SU-DHL-6 (cell line): ENCODE data around the gene SGMS2.

ENCODE experiments used
- H2AFZ ChIP-seq: fragments of 200-600 bp; sonication (generic); 2 replicates; pipeline ENCODE4 v1.6.1; 2014; ENCODE audit warnings: low read depth, mild to moderate bottlenecking, moderate library complexity, mixed read lengths, antibody characterized with exemption, low read length; ENCODE audit not compliant: severe bottlenecking
- H3F3A ChIP-seq: fragments of 200-600 bp; shearing (Covaris generic); 2 replicates; pipeline ENCODE4 v1.6.0; 2016; ENCODE audit warnings: antibody characterized with exemption, mild to moderate bottlenecking; ENCODE audit not compliant: insufficient read depth
- H3K27ac ChIP-seq: fragments of 200-600 bp; sonication (generic); 2 replicates; pipeline ENCODE4 v1.5.1; 2016; ENCODE audit warnings: low read depth, mild to moderate bottlenecking, low read length, moderate library complexity, mixed read lengths
- H3K27me3 ChIP-seq: fragments of 200-600 bp; sonication (generic), shearing (Covaris generic); 2 replicates; pipeline ENCODE4 v1.6.0; 2014; ENCODE audit warnings: mild to moderate bottlenecking, low read length
- H3K36me3 ChIP-seq: fragments of 200-600 bp; sonication (generic); 2 replicates; pipeline ENCODE4 v1.6.1; 2014; ENCODE audit warnings: mild to moderate bottlenecking, low read length, mixed read lengths
- H3K4me2 ChIP-seq: fragments of 300-600, 200-600 bp; shearing (Covaris generic), sonication (generic); 2 replicates; pipeline ENCODE4 v1.6.0; 2014; ENCODE audit warnings: low read length, low read depth, mild to moderate bottlenecking; ENCODE audit not compliant: poor library complexity, severe bottlenecking
- H3K4me3 ChIP-seq: fragments of 200-600 bp; sonication (generic); 2 replicates; pipeline ENCODE4 v1.5.1; 2014; ENCODE audit warnings: antibody characterized with exemption, low read length, mild to moderate bottlenecking, mixed read lengths; ENCODE audit not compliant: insufficient read depth, poor library complexity, severe bottlenecking
- H3K79me2 ChIP-seq: fragments of 200-600 bp; sonication (generic); 2 replicates; pipeline ENCODE4 v1.6.1; 2014; ENCODE audit warnings: mild to moderate bottlenecking, low read length, moderate library complexity; ENCODE audit not compliant: insufficient read depth
- H3K9ac ChIP-seq: fragments of 200-600 bp; sonication (generic); 2 replicates; pipeline ENCODE4 v1.7.0; 2014; ENCODE audit warnings: mild to moderate bottlenecking, low read length
- H3K9me2 ChIP-seq: fragments of 200-600 bp; sonication (generic); replicated peaks from 2 replicates; pipeline ENCODE4 v1.6.1; 2014; ENCODE audit warnings: low read length; ENCODE audit not compliant: insufficient read depth
- H3K9me3 ChIP-seq: fragments of 200-600 bp; sonication (generic); 2 replicates; pipeline ENCODE4 v1.6.1; 2014; ENCODE audit warnings: low read length, mixed read lengths; ENCODE audit not compliant: insufficient read depth
- H4K20me1 ChIP-seq: fragments of 200-600 bp; sonication (generic); 2 replicates; pipeline ENCODE4 v1.6.1; 2014; ENCODE audit warnings: low read depth, mild to moderate bottlenecking, antibody characterized with exemption, low read length, moderate library complexity, mixed read lengths
- EZH2phosphoT487 ChIP-seq: fragments of 200-600 bp; sonication (generic), shearing (Covaris generic); conservative IDR thresholded peaks from 2 replicates; pipeline ENCODE4 v1.6.1; 2018; ENCODE audit warnings: mild to moderate bottlenecking, antibody characterized with exemption, low read length, moderate library complexity, mixed read lengths
- TF ChIP-seq, protein P1 (sequence below): fragments of 200-600 bp; sonication (generic); IDR thresholded peaks from one replicate; pipeline ENCODE4 v1.5.1; 2017; ENCODE audit warnings: antibody characterized with exemption, mild to moderate bottlenecking, low read length, moderate library complexity; ENCODE audit not compliant: insufficient read depth, poor library complexity, severe bottlenecking

Gene SGMS2

DNA sequence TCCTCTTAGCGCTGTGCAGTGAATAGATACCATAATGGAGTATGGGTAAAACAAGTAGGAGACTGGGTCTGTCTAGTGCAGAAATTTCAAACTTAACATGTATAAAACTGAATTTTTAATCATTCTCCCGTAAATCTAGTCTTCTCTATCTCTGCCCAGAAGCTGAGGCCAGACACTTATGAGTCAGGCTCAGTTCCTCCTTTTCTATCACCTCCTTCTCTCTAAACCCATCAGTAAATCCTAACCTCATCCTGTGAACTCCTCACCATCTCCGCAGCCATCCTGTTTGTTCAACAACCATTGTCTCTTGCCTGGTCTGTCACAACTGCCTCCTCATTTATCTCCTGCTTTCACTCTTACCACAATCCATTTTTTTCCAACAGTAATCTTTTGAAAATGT, 19.8 kb upstream of the SGMS2 start:
- H4K20me1 ChIP-seq: no peaks in the 10 kb centered on the region
- H3K27me3 ChIP-seq: no peaks in the 10 kb centered on the region
- no peak overlapping the region for H3K4me2 ChIP-seq
- no peaks in the 10 kb centered on the region for H3K9me3 ChIP-seq
- no peaks in the 10 kb centered on the region for H3F3A ChIP-seq
- H3K79me2 ChIP-seq: no peaks in the 10 kb centered on the region
- no peak overlapping the region for H3K9ac ChIP-seq
- H3K9me2 ChIP-seq: no peaks in the 10 kb centered on the region
- H2AFZ ChIP-seq: no peak overlapping the region
- H3K4me3 ChIP-seq: no peak overlapping the region
- TF ChIP-seq, protein P1, sequence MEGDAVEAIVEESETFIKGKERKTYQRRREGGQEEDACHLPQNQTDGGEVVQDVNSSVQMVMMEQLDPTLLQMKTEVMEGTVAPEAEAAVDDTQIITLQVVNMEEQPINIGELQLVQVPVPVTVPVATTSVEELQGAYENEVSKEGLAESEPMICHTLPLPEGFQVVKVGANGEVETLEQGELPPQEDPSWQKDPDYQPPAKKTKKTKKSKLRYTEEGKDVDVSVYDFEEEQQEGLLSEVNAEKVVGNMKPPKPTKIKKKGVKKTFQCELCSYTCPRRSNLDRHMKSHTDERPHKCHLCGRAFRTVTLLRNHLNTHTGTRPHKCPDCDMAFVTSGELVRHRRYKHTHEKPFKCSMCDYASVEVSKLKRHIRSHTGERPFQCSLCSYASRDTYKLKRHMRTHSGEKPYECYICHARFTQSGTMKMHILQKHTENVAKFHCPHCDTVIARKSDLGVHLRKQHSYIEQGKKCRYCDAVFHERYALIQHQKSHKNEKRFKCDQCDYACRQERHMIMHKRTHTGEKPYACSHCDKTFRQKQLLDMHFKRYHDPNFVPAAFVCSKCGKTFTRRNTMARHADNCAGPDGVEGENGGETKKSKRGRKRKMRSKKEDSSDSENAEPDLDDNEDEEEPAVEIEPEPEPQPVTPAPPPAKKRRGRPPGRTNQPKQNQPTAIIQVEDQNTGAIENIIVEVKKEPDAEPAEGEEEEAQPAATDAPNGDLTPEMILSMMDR: no peak
- no peak for TF ChIP-seq EZH2phosphoT487
- no peak overlapping the region for H3K27ac ChIP-seq
- H3K36me3 ChIP-seq: no peaks in the 10 kb centered on the region

DNA sequence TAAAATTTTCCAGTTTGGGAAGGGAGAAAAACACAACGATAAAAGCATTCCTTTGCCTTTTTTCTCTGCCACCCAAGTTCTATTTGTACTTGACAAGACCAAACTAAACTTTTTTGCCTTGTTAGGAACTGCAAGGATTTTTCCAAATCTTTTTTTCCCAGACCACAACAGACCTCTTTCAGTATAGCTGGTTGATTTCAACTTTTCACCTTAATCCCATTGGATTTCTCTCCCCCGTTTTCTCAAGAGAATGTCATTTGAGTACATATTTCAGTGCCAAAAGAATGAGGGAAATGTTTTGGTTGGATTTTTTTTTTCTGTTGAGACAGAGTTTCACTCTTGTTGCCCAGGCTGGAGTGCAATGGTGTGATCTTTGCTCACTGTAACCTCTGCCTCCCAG, 18.5 kb upstream of the SGMS2 start:
- H3K9me2 ChIP-seq: no peaks in the 10 kb centered on the region
- no peak overlapping the region for H3K4me2 ChIP-seq
- no peak overlapping the region for H3K9ac ChIP-seq
- no peaks in the 10 kb centered on the region for H3K79me2 ChIP-seq
- H2AFZ ChIP-seq: no peak overlapping the region
- H3K36me3 ChIP-seq: no peaks in the 10 kb centered on the region
- no peaks in the 10 kb centered on the region for H3K9me3 ChIP-seq
- H3K27ac ChIP-seq: no peak overlapping the region
- H3F3A ChIP-seq: no peaks in the 10 kb centered on the region
- TF ChIP-seq, protein P1: no peak
- no peak for TF ChIP-seq EZH2phosphoT487
- no peak overlapping the region for H3K4me3 ChIP-seq
- H3K27me3 ChIP-seq: no peaks in the 10 kb centered on the region
- H4K20me1 ChIP-seq: no peaks in the 10 kb centered on the region

DNA sequence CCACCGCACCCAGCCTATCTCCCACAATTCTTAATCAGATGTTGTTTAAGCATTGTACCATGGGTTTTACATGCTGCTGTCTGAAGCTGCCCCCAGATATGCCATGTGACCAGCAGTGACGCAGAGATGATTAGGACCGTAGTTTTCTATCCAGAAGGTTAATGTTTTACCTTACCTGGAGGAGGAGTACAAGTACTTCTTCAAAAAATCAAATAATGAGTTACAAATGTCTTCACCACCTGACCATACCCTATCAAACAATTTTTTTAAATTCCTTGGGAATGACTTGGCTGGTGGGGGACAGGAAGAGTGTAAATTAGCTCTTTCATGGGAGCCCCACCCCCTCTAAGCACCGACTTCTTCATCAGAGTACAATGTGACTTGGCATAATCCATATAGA, 16.2 kb upstream of the SGMS2 start:
- TF ChIP-seq, protein P1: no peak
- no peak for TF ChIP-seq EZH2phosphoT487
- Histone ChIP-seq H3K27me3 (no peaks in the 10 kb centered on the region), H3K9ac (no peak overlapping the region), H3F3A (no peaks in the 10 kb centered on the region), H3K9me2 (no peaks in the 10 kb centered on the region), H3K36me3 (no peaks in the 10 kb centered on the region), H3K79me2 (no peaks in the 10 kb centered on the region), H2AFZ (no peak overlapping the region), H3K4me3 (no peak overlapping the region), H3K27ac (no peak overlapping the region), H3K9me3 (no peaks in the 10 kb centered on the region), H4K20me1 (no peaks in the 10 kb centered on the region), H3K4me2 (no peak overlapping the region)
